H1 (cell line): ENCODE results near the gene LSM2. TPM values are rescaled to one million over a fixed set of nuclear protein-coding genes. Genes with fewer than 3 reads are reported as not detected.

Experiments used
- CTCF ChIA-PET: fragments of 300-600 bp; sonication (Branson Sonifier 250); formaldehyde crosslinking; loops from one replicate; lab custom pipeline; 2021; ENCODE audit not compliant: partially characterized antibody; lab: Charles Lee
- POLR2A ChIA-PET: fragments of 300-600 bp; sonication (Branson Sonifier 250); formaldehyde crosslinking; loops from one replicate; lab custom pipeline; 2021; ENCODE audit warnings: inconsistent platforms; ENCODE audit not compliant: partially characterized antibody; lab: Charles Lee
- DNase-seq, 2 experiments: peaks; one replicate each; pipeline versions ENCODE4 v3.0.0 to v3.0.0-alpha.2; 2010 to 2022; ENCODE audit warnings: low spot score in 2 of 2, low read depth in 1 of 2, mixed read lengths in 1 of 2
- FAIRE-seq: peaks from 2 replicates; lab custom pipeline; 2011; peaks lifted over from hg19 to GRCh38; lab: Jason Lieb, UNC
- H2AFZ ChIP-seq: 2 replicates; pipeline ENCODE4 v1.8.1; 2012; ENCODE audit warnings: low read length, inconsistent platforms
- H2AK5ac ChIP-seq: 2 replicates; pipeline ENCODE4 v1.6.1; 2013; ENCODE audit warnings: low read depth, low read length
- H2BK120ac ChIP-seq: replicated peaks from 2 replicates; pipeline ENCODE3; 2013; ENCODE audit warnings: low read depth, low read length, inconsistent platforms
- H2BK12ac ChIP-seq: 2 replicates; pipeline ENCODE4 v1.6.1; 2013; ENCODE audit warnings: low read depth, low read length
- H2BK15ac ChIP-seq: 2 replicates; pipeline ENCODE4 v1.6.1; 2013; ENCODE audit warnings: low read length
- H2BK20ac ChIP-seq: 2 replicates; pipeline ENCODE4 v1.6.1; 2013; ENCODE audit warnings: low read length
- H2BK5ac ChIP-seq: 2 replicates; pipeline ENCODE4 v1.6.1; 2013; ENCODE audit warnings: low read depth, low read length
- H3K14ac ChIP-seq: 2 replicates; pipeline ENCODE4 v1.6.1; 2013; ENCODE audit warnings: inconsistent platforms; ENCODE audit not compliant: insufficient read length
- H3K18ac ChIP-seq: 2 replicates; pipeline ENCODE4 v1.6.1; 2013; ENCODE audit warnings: low read length; ENCODE audit errors: extremely low read depth
- H3K23ac ChIP-seq: 2 replicates; pipeline ENCODE4 v1.6.1; 2013; ENCODE audit warnings: inconsistent platforms; ENCODE audit not compliant: insufficient read length
- H3K23me2 ChIP-seq: 2 replicates; pipeline ENCODE4 v1.6.1; 2013; ENCODE audit warnings: low read depth, low read length
- H3K27ac ChIP-seq: 2 replicates; pipeline ENCODE4 v1.6.1; 2011; ENCODE audit warnings: low read depth, low read length, inconsistent platforms
- H3K27me3 ChIP-seq, 4 experiments: replicated peaks in 1 of 4; 1 replicate in 1 of 4; 2 replicates in 3 of 4; pipeline versions ENCODE4 v1.6.1 to v1.8.1; 2011 to 2013; ENCODE audit warnings: low read length in 3 of 4, mild to moderate bottlenecking in 3 of 4, inconsistent platforms in 2 of 4, mixed read lengths in 2 of 4, moderate library complexity in 1 of 4; ENCODE audit not compliant: control insufficient read depth in 3 of 4, insufficient read depth in 3 of 4; ENCODE audit errors: extremely low read depth in 1 of 4
- H3K36me3 ChIP-seq, 4 experiments: 2 replicates each; pipeline versions ENCODE4 v1.6.1 to v1.8.1; 2011 to 2013; ENCODE audit warnings: mild to moderate bottlenecking in 4 of 4, low read length in 3 of 4, moderate library complexity in 2 of 4, control low read depth in 1 of 4, inconsistent platforms in 1 of 4; ENCODE audit not compliant: insufficient read depth in 4 of 4, control insufficient read depth in 2 of 4
- H3K4ac ChIP-seq: replicated peaks from 2 replicates; pipeline ENCODE3; 2013; ENCODE audit warnings: low read length, low read depth, mixed read lengths, inconsistent platforms; ENCODE audit not compliant: insufficient read length
- H3K4me1 ChIP-seq, 4 experiments: replicated peaks in 1 of 4; 1 replicate in 1 of 4; 2 replicates in 3 of 4; pipeline versions ENCODE4 v1.6.1 to v1.8.1; 2011 to 2013; ENCODE audit warnings: low read length in 3 of 4, inconsistent platforms in 2 of 4, mixed read lengths in 1 of 4; ENCODE audit not compliant: insufficient read depth in 4 of 4, control insufficient read depth in 3 of 4
- H3K4me2 ChIP-seq, 2 experiments: 2 replicates each; pipeline versions ENCODE4 v1.6.1 to v1.8.1; 2011 to 2013; ENCODE audit warnings: low read depth in 2 of 2, low read length in 2 of 2, control low read depth in 1 of 2, inconsistent platforms in 1 of 2, mild to moderate bottlenecking in 1 of 2; ENCODE audit not compliant: insufficient read depth in 1 of 2
- H3K4me3 ChIP-seq, 4 experiments: fragments of 200-600, 300-600 bp in 1 of 4; sonication (generic), shearing (Covaris generic), sonication (Bioruptor Twin) in 1 of 4; 2 replicates each; pipeline versions ENCODE4 v1.5.1 to v1.8.1; 2011 to 2016; ENCODE audit warnings: low read length in 4 of 4, low read depth in 3 of 4, control low read depth in 2 of 4, inconsistent platforms in 2 of 4, mild to moderate bottlenecking in 2 of 4, mixed read lengths in 1 of 4, moderate library complexity in 1 of 4; ENCODE audit not compliant: insufficient read depth in 2 of 4; ENCODE audit errors: extremely low read depth in 1 of 4
- H3K56ac ChIP-seq: replicated peaks from 2 replicates; pipeline ENCODE3; 2013; ENCODE audit warnings: low read depth, mild to moderate bottlenecking, mixed read lengths, low read length, inconsistent platforms; ENCODE audit not compliant: insufficient read length
- H3K79me1 ChIP-seq: 2 replicates; pipeline ENCODE4 v1.6.1; 2013; ENCODE audit warnings: low read depth, low read length, control low read depth
- H3K79me2 ChIP-seq, 2 experiments: 2 replicates each; pipeline versions ENCODE4 v1.6.1 to v1.8.1; 2012 to 2013; ENCODE audit warnings: low read length in 2 of 2, mild to moderate bottlenecking in 2 of 2, inconsistent platforms in 1 of 2; ENCODE audit not compliant: insufficient read depth in 2 of 2, control insufficient read depth in 1 of 2
- H3K9ac ChIP-seq, 4 experiments: replicated peaks in 1 of 4; 1 replicate in 1 of 4; 2 replicates in 3 of 4; pipeline versions ENCODE4 v1.6.1 to v1.8.1; 2011 to 2013; ENCODE audit warnings: low read depth in 3 of 4, low read length in 3 of 4, control low read depth in 2 of 4, mild to moderate bottlenecking in 2 of 4, moderate library complexity in 2 of 4, inconsistent platforms in 1 of 4; ENCODE audit errors: extremely low read depth in 1 of 4
- H3K9me3 ChIP-seq, 2 experiments: 2 replicates each; pipeline versions ENCODE4 v1.6.1 to v1.8.1; 2012 to 2013; ENCODE audit warnings: mild to moderate bottlenecking in 2 of 2, moderate library complexity in 2 of 2, control low read depth in 1 of 2, inconsistent platforms in 1 of 2, low read depth in 1 of 2, low read length in 1 of 2, mixed read lengths in 1 of 2; ENCODE audit not compliant: insufficient read depth in 2 of 2
- H4K20me1 ChIP-seq, 2 experiments: replicated peaks in 1 of 2; 2 replicates each; pipeline versions ENCODE3 to v1.8.1; 2011 to 2013; ENCODE audit warnings: inconsistent platforms in 2 of 2, low read length in 2 of 2, mild to moderate bottlenecking in 1 of 2; ENCODE audit not compliant: insufficient read depth in 2 of 2, control insufficient read depth in 1 of 2
- H4K5ac ChIP-seq: 2 replicates; pipeline ENCODE4 v1.6.1; 2013; ENCODE audit warnings: low read length, low read depth, mixed read lengths, inconsistent platforms; ENCODE audit not compliant: insufficient read length
- H4K8ac ChIP-seq: 2 replicates; pipeline ENCODE4 v1.8.0; 2013; ENCODE audit warnings: mild to moderate bottlenecking, moderate library complexity, low read length, inconsistent platforms; ENCODE audit not compliant: insufficient read depth; ENCODE audit errors: extremely low read depth
- H4K91ac ChIP-seq: replicated peaks from 2 replicates; pipeline ENCODE3; 2013; ENCODE audit warnings: low read length, mixed read lengths, inconsistent platforms; ENCODE audit not compliant: insufficient read length
- BRCA1 ChIP-seq: IDR thresholded peaks from 2 replicates; pipeline ENCODE4 v1.6.1; 2012; ENCODE audit warnings: low read depth, low read length, improper control_type of control experiment
- EGR1 ChIP-seq: IDR thresholded peaks from 2 replicates; pipeline ENCODE4 v1.6.1; 2011; ENCODE audit warnings: low read depth, low read length, borderline replicate concordance
- SP2 ChIP-seq: IDR thresholded peaks from 2 replicates; pipeline ENCODE4 v1.6.1; 2012; ENCODE audit warnings: mild to moderate bottlenecking, low read length, inconsistent platforms
- ZNF274 ChIP-seq: IDR thresholded peaks from 2 replicates; pipeline ENCODE4 v1.7.0; 2012; ENCODE audit warnings: low read length, borderline replicate concordance; ENCODE audit errors: extremely low read depth
- polyA plus RNA-seq, 7 experiments: library from polyadenylated mRNA; depleted of rRNA in 3 of 7; stranded (reverse) in 5 of 7; unstranded in 2 of 7; fragments of >200 nt in 5 of 7; fragments of 200-250 nt in 2 of 7; gene quantifications; 1 replicate in 5 of 7; 2 replicates in 1 of 7; 4 replicates in 1 of 7; pipeline versions ENCODE4 v1.2.1 to v1.2.3, GENCODE V29; 2011 to 2013; ENCODE audit warnings: missing spikeins in 2 of 7, mixed read lengths in 2 of 7
- total RNA-seq: library from RNA; stranded (reverse); fragmentation: NEBNext Ultra II Directional; extraction: Animal tissue kit (Norgen Biotek cat#: 25700); gene quantifications from 2 replicates; pipeline ENCODE4 v1.2.1, GENCODE V29; 2021

Gene LSM2
- total and polyA plus RNA-seq, 2 of the 8 experiments (the other 6 are each of a cell fraction or from before 2014, with no cell fraction given): 127 to 168 TPM

GRCh38 chr6:31819871-31820299 is 13.1 kb upstream of the LSM2 start:
- ChIA-PET POLR2A (interaction anchor here (0.6 to 10.9 kb wide), 7 partner anchors 8 to 25 kb away, joined by 3 to 136 read pairs (median 4); partner anchors contain the start of genes HSPA1B and VARS1), CTCF (interaction anchor here (0.6 to 2.6 kb wide), 8 partner anchors 10 to 161 kb away, joined by 3 to 11 read pairs (median 4); no protein-coding TSS in a partner anchor)
- H3K23me2 ChIP-seq: peaks cover 10% of the 10 kb centered on the region
- DNase-seq (no peak), FAIRE-seq (no peak)
- peaks cover 2% of the 10 kb centered on the region; the same call in 1 of the 2 replicates for H3K79me1 ChIP-seq
- no peaks in the 10 kb centered on the region for H3K36me3 ChIP-seq
- peaks cover 0 to 5% of the 10 kb centered on the region in 2 experiments; a peak in 1 of 4 replicates for H3K79me2 ChIP-seq
- no peak overlapping the region for H2BK5ac ChIP-seq
- H2BK20ac ChIP-seq: no peak overlapping the region
- no peak overlapping the region; the same call in 1 of the 2 replicates for H2AK5ac ChIP-seq
- no peak overlapping the region for H3K18ac ChIP-seq
- no peak overlapping the region for H3K27ac ChIP-seq
- peaks cover 0 to 5% (median 1%) of the 10 kb centered on the region in 4 experiments; a peak in 5 of 7 replicates for H3K4me1 ChIP-seq
- H3K56ac ChIP-seq: no peak overlapping the region
- no peak overlapping the region for H2AFZ ChIP-seq
- no peak overlapping the region for H3K23ac ChIP-seq
- no peak overlapping the region for H3K14ac ChIP-seq
- no peak overlapping the region; the same call in 1 of the 2 replicates for H2BK12ac ChIP-seq
- H2BK15ac ChIP-seq: no peak overlapping the region
- no peak overlapping the region for H4K91ac ChIP-seq
- H3K27me3 ChIP-seq: no peaks in the 10 kb centered on the region; a peak in 1 of 7 replicates
- H4K8ac ChIP-seq: no peak overlapping the region
- no peaks in the 10 kb centered on the region for H3K9me3 ChIP-seq
- H4K20me1 ChIP-seq: no peaks in the 10 kb centered on the region
- no peak overlapping the region for H3K9ac ChIP-seq
- no peak overlapping the region for H2BK120ac ChIP-seq
- H3K4ac ChIP-seq: no peak overlapping the region
- no peak overlapping the region; a peak in 1 of 4 replicates for H3K4me2 ChIP-seq
- H4K5ac ChIP-seq: no peak overlapping the region
- no peak overlapping the region for H3K4me3 ChIP-seq
- no peak for TF ChIP-seq ZNF274
- TF ChIP-seq EGR1: no peak
- TF ChIP-seq SP2: no peak
- TF ChIP-seq BRCA1: no peak
